ENCODE data around the gene RPSA.

- peak; percentile 25 to 39 (median 30) for TF ChIP-seq CTCF (IDR thresholded peaks at IDR 0.05)
- TF ChIP-seq EP300 (IDR thresholded peaks at IDR 0.05), result peak; percentile 22 to 78
- TF ChIP-seq POLR2A (IDR thresholded peaks at IDR 0.05), result peak; percentile 32 to 37
These were observed 23.3 kb upstream of the RPSA start, which contains the start of gene SLC25A38 for GRCh38 chr3:39383045-39383880.
